GM12878 (cell line): Measurements from ENCODE around the gene RPEL1. TPM values are rescaled to one million over a fixed set of nuclear protein-coding genes. Genes with fewer than 3 reads are reported as not detected.
A peak's percentile ranks its signal among the peaks of the same experiment; 100 is the strongest.

Experiments
- ATAC-seq: fragments of 200-7000 bp; cut with Tn5 transposase; 3 replicates; pipeline ENCODE4 v1.9.1; 2020; ENCODE audit warnings: mild to moderate bottlenecking, moderate library complexity
- BruUV-seq: library from RNA; stranded (reverse); fragments of 400-500 nt; replicated peaks from 2 replicates; lab custom pipeline; 2021; lab: Mats Ljungman, UMichigan
- CTCF ChIA-PET: fragments of 300-600 bp; sonication (Branson Sonifier 250); formaldehyde crosslinking; extraction: SDS; loops from one replicate; lab custom pipeline; 2021; ENCODE audit warnings: inconsistent platforms; lab: Yijun Ruan, JAX
- POLR2A ChIA-PET: fragments of 350-600 bp; formaldehyde crosslinking; extraction: SDS; loops from one replicate; lab custom pipeline; 2021; ENCODE audit warnings: inconsistent platforms; lab: Charles Lee
- RAD21 ChIA-PET: fragments of 300-600 bp; sonication (Branson Sonifier 250); formaldehyde crosslinking; loops from one replicate; lab custom pipeline; 2023; ENCODE audit warnings: antibody characterized with exemption; ENCODE audit not compliant: unreplicated experiment; lab: Charles Lee
- SMC1A ChIA-PET: fragments of 300-600 bp; sonication (Branson Sonifier 250); formaldehyde crosslinking; loops from one replicate; lab custom pipeline; 2023; ENCODE audit not compliant: unreplicated experiment, uncharacterized antibody; lab: Charles Lee
- DNase-seq: peaks from one replicate; pipeline ENCODE4 v3.0.0-alpha.2; 2011; ENCODE audit warnings: low read depth, low spot score
- FAIRE-seq: peaks from 3 replicates; lab custom pipeline; 2011; peaks lifted over from hg19 to GRCh38; lab: Jason Lieb, UNC
- H2AFZ ChIP-seq: 2 replicates; pipeline ENCODE4 v1.6.0; 2011; ENCODE audit warnings: low read depth, low read length, control low read depth; ENCODE audit not compliant: control insufficient read depth
- H3K27ac ChIP-seq: 2 replicates; pipeline ENCODE4 v1.5.1; 2011; ENCODE audit warnings: control low read depth; ENCODE audit not compliant: control insufficient read depth, insufficient read depth
- H3K27me3 ChIP-seq, 2 experiments: replicated peaks in 1 of 2; 2 replicates each; pipeline versions ENCODE4 v1.6.0 to v1.6.1; 2011; ENCODE audit warnings: low read length in 1 of 2; ENCODE audit not compliant: control insufficient read depth in 2 of 2, insufficient read depth in 2 of 2
- H3K36me3 ChIP-seq, 2 experiments: 2 replicates each; pipeline ENCODE4 v1.5.1; 2011; ENCODE audit warnings: low read length in 1 of 2; ENCODE audit not compliant: control insufficient read depth in 2 of 2, insufficient read depth in 2 of 2
- H3K4me1 ChIP-seq: 2 replicates; pipeline ENCODE4 v1.6.1; 2011; ENCODE audit warnings: mild to moderate bottlenecking, low read length, moderate library complexity, mixed read lengths; ENCODE audit not compliant: control insufficient read depth, insufficient read depth
- H3K4me2 ChIP-seq: 2 replicates; pipeline ENCODE4 v1.6.0; 2011; ENCODE audit warnings: control low read depth; ENCODE audit not compliant: control insufficient read depth, insufficient read depth
- H3K4me3 ChIP-seq: fragments of 200-600 bp; sonication (generic); 2 replicates; pipeline ENCODE4 v1.5.1; 2016
- H3K79me2 ChIP-seq: 2 replicates; pipeline ENCODE4 v1.6.0; 2011; ENCODE audit warnings: low read length; ENCODE audit not compliant: control insufficient read depth, insufficient read depth
- H3K9ac ChIP-seq: 2 replicates; pipeline ENCODE4 v1.8.0; 2011; ENCODE audit warnings: low read length, control low read depth, mixed read lengths; ENCODE audit not compliant: control insufficient read depth, insufficient read depth
- H3K9me3 ChIP-seq: replicated peaks from 3 replicates; pipeline ENCODE4 v1.5.1; 2011; ENCODE audit warnings: mild to moderate bottlenecking, low read length; ENCODE audit not compliant: control insufficient read depth, insufficient read depth
- H4K20me1 ChIP-seq: 2 replicates; pipeline ENCODE4 v1.6.0; 2011; ENCODE audit not compliant: control insufficient read depth, insufficient read depth
- BHLHE40 ChIP-seq, 2 experiments: fragments of 450-650 bp in 1 of 2; IDR thresholded peaks; 2 replicates each; pipeline ENCODE4 v1.6.1; 2011 to 2017; ENCODE audit warnings: low read depth in 2 of 2, borderline replicate concordance in 1 of 2, improper control_type of control experiment in 1 of 2, low read length in 1 of 2, mild to moderate bottlenecking in 1 of 2
- CEBPB ChIP-seq, 2 experiments: fragments of 150-350 bp in 1 of 2; IDR thresholded peaks; 2 replicates each; pipeline ENCODE4 v1.6.1; 2012 to 2014; ENCODE audit warnings: low read depth in 2 of 2, low read length in 2 of 2, borderline replicate concordance in 1 of 2, inconsistent platforms in 1 of 2
- FOXM1 ChIP-seq: IDR thresholded peaks from 2 replicates; pipeline ENCODE4 v1.6.1; 2012; ENCODE audit warnings: low read depth, mild to moderate bottlenecking, inconsistent platforms, low read length, moderate library complexity
- JUND ChIP-seq: IDR thresholded peaks from 2 replicates; pipeline ENCODE4 v1.6.1; 2012; ENCODE audit warnings: low read depth, mild to moderate bottlenecking, low read length, improper control_type of control experiment, moderate library complexity
- KLF5 ChIP-seq: fragments of 450-650 bp; IDR thresholded peaks from 2 replicates; pipeline ENCODE4 v1.6.1; 2014; ENCODE audit warnings: mild to moderate bottlenecking; ENCODE audit not compliant: partially characterized antibody
- PAX5 ChIP-seq: IDR thresholded peaks from 2 replicates; pipeline ENCODE4 v1.6.1; 2011; ENCODE audit warnings: low read depth, low read length, borderline replicate concordance
- POU2F2 ChIP-seq: IDR thresholded peaks from 3 replicates; pipeline ENCODE4 v1.6.1; 2011; ENCODE audit warnings: low read depth, mild to moderate bottlenecking, low read length, borderline replicate concordance
- STAT1 ChIP-seq: fragments of 450-650 bp; conservative IDR thresholded peaks from 2 replicates; pipeline ENCODE4 v1.6.1; 2014; ENCODE audit warnings: antibody characterized with exemption, mild to moderate bottlenecking
- WGBS: methylation state at CpG from one replicate; pipeline ENCODE4 v1.1.6; 2016; ENCODE audit warnings: low lambda C conversion rate; ENCODE audit not compliant: insufficient replicate concordance, insufficient coverage; ENCODE audit errors: missing lambda C conversion rate; 5-methylcytosine and 5-hydroxymethylcytosine counted together
- in situ Hi-C: fragments of 300-500 bp; cut with MboI; formaldehyde crosslinking; loops from 9 replicates; pipeline ENCODE4 v1.14.3; 2018; ENCODE audit warnings: mixed read lengths
- intact Hi-C: fragments of 100-400 bp; cut with micrococcal nuclease; formaldehyde crosslinking; loops from one replicate; pipeline ENCODE4 v1.14.2; 2022; ENCODE audit not compliant: unreplicated experiment
- polyA plus RNA-seq, 11 experiments: library from polyadenylated mRNA; depleted of rRNA in 4 of 11; unstranded in 6 of 11; stranded (reverse) in 5 of 11; fragments of >200 nt; fragmentation: Nextera tagmentation in 4 of 11; fragmentation: Illumina TruSeq in 1 of 11; extraction: Ambion mirVana in 4 of 11; extraction: Trizol in 1 of 11; gene quantifications; 1 replicate in 1 of 11; 2 replicates in 10 of 11; pipeline versions ENCODE4 v1.2.1 to v1.2.3, GENCODE V29; 2011 to 2016; ENCODE audit warnings: inconsistent platforms in 2 of 11, missing spikeins in 2 of 11, low read depth in 1 of 11
- total RNA-seq, 4 experiments: library from RNA; depleted of rRNA in 3 of 4; stranded (reverse); fragments of >200 nt in 3 of 4; fragmentation: Illumina TruSeq in 1 of 4; extraction: Trizol in 1 of 4; gene quantifications; 2 replicates each; pipeline versions ENCODE4 v1.2.1 to v1.2.3, GENCODE V29; 2013 to 2021
- TF ChIP-seq, protein P1 (sequence below): fragments of 450-650 bp; formaldehyde crosslinking; IDR thresholded peaks from 2 replicates; pipeline ENCODE4 v1.4.0; 2022; ENCODE audit warnings: mild to moderate bottlenecking, moderate library complexity
- TF ChIP-seq, protein P2 (sequence below): fragments of 150-350 bp; IDR thresholded peaks from 2 replicates; pipeline ENCODE4 v1.6.1; 2014; ENCODE audit warnings: mild to moderate bottlenecking, low read depth, low read length
- TF ChIP-seq, protein P3 (sequence below): fragments of 450-650 bp; IDR thresholded peaks from 2 replicates; pipeline ENCODE4 v1.6.1; 2017; ENCODE audit warnings: mild to moderate bottlenecking, low read depth, inconsistent platforms; ENCODE audit not compliant: poor library complexity, severe bottlenecking

Gene RPEL1
- total and polyA plus RNA-seq, 10 of the 15 experiments (the other 5 are each of a cell fraction or from before 2014, with no cell fraction given), result 0.04 to 0.08 (median 0.06) TPM; not detected in 6

DNA sequence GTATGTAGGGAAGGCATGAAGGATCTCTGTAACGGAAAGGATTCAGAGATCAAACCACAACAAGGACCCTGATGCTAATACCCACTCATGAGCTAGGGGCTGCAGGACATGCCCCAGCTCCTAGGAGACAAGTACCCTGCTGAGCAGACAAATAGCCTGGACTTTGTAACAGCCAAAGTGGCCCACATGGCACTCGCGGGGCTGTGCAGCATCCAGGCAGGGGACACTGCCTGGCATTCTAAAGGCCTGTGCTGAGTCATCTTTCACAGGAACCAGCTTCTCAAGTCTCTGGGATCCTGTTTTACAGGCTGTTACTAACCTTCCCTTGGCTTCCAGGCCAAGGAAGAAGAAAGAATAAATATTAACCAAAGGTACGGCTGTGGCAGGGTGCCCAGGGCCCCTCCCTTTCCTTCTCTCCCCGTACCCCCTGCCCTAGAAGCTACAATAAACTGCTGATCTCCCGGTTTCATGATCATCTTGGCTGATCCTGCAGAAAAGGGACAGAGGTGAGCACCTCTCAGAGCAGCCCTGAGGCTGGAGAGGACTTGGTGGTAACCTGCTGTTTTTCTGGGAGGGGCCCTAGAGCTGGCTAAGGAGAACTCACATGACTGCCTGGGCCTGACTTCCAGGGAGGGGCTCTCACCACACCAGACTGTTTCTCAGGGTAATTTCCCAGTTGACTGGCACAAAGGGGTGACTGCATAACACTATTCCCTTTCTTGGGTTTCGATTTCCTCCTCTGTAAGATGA lies 4.2 kb upstream of the RPEL1 start:
- no peak overlapping the region for H3K27ac ChIP-seq
- H3K27me3 ChIP-seq, result no peaks in the 10 kb centered on the region
- peak overlapping the region; percentile 15 for H2AFZ ChIP-seq
- FAIRE-seq, result no peak
- no TSS peak for BruUV-seq
- WGBS, result 73% methylated on average over 7 of the region's 7 CpGs
- RAD21 ChIA-PET, result interaction anchor here (0.7 to 5.5 kb wide), 4 partner anchors 49 to 324 kb away, joined by 3 to 33 read pairs (median 4); partner anchors contain the start of genes CNNM2 and NT5C2
- no peak overlapping the region for H3K9ac ChIP-seq
- POLR2A ChIA-PET, result interaction anchor here (0.6 kb wide), 1 partner anchor 95 kb away, joined by 3 read pairs; no protein-coding TSS in a partner anchor
- TF ChIP-seq, protein P1, sequence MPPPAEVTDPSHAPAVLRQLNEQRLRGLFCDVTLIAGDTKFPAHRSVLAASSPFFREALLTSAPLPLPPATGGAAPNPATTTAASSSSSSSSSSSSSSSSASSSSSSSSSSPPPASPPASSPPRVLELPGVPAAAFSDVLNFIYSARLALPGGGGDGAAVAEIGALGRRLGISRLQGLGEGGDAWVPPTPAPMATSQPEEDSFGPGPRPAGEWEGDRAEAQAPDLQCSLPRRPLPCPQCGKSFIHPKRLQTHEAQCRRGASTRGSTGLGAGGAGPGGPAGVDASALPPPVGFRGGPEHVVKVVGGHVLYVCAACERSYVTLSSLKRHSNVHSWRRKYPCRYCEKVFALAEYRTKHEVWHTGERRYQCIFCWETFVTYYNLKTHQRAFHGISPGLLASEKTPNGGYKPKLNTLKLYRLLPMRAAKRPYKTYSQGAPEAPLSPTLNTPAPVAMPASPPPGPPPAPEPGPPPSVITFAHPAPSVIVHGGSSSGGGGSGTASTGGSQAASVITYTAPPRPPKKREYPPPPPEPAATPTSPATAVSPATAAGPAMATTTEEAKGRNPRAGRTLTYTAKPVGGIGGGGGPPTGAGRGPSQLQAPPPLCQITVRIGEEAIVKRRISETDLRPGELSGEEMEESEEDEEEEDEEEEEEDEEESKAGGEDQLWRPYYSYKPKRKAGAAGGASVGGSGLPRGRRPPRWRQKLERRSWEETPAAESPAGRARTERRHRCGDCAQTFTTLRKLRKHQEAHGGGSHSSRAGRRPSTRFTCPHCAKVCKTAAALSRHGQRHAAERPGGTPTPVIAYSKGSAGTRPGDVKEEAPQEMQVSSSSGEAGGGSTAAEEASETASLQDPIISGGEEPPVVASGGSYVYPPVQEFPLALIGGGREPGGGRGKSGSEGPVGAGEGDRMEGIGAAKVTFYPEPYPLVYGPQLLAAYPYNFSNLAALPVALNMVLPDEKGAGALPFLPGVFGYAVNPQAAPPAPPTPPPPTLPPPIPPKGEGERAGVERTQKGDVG, result no peak
- TF ChIP-seq PAX5 (no peak), FOXM1 (no peak), KLF5 (no peak), POU2F2 (no peak), BHLHE40 (IDR thresholded peaks at IDR 0.05; ENCODE audit: borderline replicate concordance in 1 of 2, low read depth in 2 of 2, low read length in 1 of 2) (no peak), STAT1 (no peak), CEBPB (IDR thresholded peaks at IDR 0.05; ENCODE audit: borderline replicate concordance in 1 of 2, low read depth in 2 of 2, low read length in 2 of 2) (no peak), JUND (no peak)
- TF ChIP-seq, protein P2, sequence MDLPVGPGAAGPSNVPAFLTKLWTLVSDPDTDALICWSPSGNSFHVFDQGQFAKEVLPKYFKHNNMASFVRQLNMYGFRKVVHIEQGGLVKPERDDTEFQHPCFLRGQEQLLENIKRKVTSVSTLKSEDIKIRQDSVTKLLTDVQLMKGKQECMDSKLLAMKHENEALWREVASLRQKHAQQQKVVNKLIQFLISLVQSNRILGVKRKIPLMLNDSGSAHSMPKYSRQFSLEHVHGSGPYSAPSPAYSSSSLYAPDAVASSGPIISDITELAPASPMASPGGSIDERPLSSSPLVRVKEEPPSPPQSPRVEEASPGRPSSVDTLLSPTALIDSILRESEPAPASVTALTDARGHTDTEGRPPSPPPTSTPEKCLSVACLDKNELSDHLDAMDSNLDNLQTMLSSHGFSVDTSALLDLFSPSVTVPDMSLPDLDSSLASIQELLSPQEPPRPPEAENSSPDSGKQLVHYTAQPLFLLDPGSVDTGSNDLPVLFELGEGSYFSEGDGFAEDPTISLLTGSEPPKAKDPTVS, result no peak
- TF ChIP-seq, protein P3, sequence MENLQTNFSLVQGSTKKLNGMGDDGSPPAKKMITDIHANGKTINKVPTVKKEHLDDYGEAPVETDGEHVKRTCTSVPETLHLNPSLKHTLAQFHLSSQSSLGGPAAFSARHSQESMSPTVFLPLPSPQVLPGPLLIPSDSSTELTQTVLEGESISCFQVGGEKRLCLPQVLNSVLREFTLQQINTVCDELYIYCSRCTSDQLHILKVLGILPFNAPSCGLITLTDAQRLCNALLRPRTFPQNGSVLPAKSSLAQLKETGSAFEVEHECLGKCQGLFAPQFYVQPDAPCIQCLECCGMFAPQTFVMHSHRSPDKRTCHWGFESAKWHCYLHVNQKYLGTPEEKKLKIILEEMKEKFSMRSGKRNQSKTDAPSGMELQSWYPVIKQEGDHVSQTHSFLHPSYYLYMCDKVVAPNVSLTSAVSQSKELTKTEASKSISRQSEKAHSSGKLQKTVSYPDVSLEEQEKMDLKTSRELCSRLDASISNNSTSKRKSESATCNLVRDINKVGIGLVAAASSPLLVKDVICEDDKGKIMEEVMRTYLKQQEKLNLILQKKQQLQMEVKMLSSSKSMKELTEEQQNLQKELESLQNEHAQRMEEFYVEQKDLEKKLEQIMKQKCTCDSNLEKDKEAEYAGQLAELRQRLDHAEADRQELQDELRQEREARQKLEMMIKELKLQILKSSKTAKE, result no peak
- TF ChIP-seq, all 136 proteins: peak for 0
- intact Hi-C loops (loop anchor here (2.0 to 5.0 kb wide), 4 partner anchors 49 to 404 kb away; partner anchors contain the start of genes CYP17A1 and NT5C2), in situ Hi-C loops (loop anchor here (5.0 to 10.0 kb wide), 3 partner anchors 167 to 404 kb away; partner anchors contain the start of genes CNNM2 and CYP17A1)
- ATAC-seq, result peak; percentile 20
- no peaks in the 10 kb centered on the region for H3K9me3 ChIP-seq
- H3K79me2 ChIP-seq, result no peaks in the 10 kb centered on the region
- ChIA-PET CTCF (interaction anchor here (0.8 to 6.6 kb wide), 7 partner anchors 12 to 405 kb away, joined by 3 to 96 read pairs (median 4); partner anchors contain the start of gene CNNM2), SMC1A (interaction anchor here (0.9 to 2.9 kb wide), 12 partner anchors 14 to 323 kb away, joined by 3 to 11 read pairs (median 3); partner anchors contain the start of gene CNNM2)
- DNase-seq, result no peak
- peaks cover 15% of the 10 kb centered on the region for H3K4me1 ChIP-seq
- H4K20me1 ChIP-seq, result no peaks in the 10 kb centered on the region
- no peak overlapping the region for H3K4me3 ChIP-seq
- no peak overlapping the region for H3K4me2 ChIP-seq
- no peaks in the 10 kb centered on the region for H3K36me3 ChIP-seq
